Left forelimb (tissue), 1 donor: ENCODE measurements around the gene CCDC192.

Experiments
- DNase-seq: peaks from one replicate; pipeline ENCODE4 v3.0.0-alpha.2; 2018; ENCODE audit warnings: low spot score

CCDC192 gene

DNA sequence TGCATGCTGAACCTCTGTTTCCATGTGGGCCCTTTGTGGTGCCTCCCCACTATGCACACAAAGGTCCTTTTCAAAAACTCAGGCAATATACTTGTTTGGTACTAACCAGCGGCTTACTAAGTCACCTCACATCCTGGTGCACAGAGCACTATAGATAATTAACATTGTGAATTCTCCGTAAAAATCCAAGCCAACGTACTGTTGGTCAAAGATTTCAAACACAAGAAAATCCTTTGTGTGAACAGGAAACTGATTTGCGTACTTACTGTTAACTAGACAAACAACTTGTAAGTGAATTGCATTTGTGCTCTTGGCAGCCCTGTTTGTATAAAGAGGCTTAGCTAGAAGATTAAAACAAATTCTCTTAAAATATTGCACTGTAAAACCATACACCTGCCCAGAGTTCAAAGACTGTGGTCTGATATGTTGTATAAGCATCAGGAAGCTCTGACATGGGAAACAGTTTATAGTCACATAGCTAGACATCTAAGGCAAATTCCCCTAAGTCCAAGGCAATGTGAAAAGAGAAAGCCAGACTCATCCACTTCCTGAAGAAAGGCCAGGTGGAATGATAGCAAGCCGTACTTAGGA lies 255.3 kb downstream of the CCDC192 start:
- DNase-seq, result no peak

DNA sequence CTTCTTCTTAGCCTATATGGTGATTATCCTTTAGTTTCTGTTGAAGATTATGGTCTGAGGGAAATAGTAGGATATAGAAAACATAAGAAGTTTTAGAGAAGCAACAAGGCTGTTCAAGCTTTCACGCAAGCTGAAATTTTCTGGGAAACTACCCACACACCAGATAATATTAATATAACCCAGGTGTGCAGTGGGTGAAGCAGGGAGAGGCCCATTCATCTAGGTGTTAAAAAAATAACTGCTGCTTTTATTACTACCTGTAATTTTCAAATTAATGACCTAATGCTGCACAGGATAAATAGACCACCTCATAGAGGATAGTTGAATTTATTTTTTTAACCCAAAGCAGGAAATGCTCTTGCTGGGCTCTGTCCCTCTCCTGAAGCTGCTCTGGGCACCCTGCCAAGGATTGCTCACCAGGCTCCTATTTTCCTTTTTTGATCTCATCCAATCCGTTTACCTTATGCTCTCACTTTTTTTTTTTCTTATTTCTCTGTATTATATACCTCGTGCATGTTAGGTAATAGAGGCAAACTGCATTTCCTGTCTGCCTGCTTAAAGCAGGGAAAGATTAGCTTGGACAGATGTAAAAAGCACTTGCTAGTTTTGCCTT lies 256.1 kb downstream of the CCDC192 start:
- no peak for DNase-seq

DNA sequence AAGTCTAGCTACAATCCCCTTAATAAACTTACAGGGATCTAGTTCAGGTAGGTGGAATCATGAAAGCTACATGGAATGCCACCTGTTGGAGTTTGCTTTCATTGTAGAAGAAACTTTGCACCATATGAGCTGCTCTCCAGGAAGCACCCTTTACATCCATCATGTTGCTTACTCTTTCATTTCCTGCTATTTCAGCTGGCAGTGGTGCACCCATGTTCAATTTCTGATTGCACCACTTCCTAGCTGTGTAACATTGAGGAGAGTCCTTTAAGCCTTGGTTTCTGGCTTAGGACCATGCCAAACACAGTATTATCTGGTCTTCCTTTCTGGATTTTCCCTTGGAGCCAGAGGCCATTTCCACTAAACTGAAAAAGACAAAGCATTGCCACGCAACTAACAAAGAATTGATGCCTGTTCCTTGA lies 257.1 kb downstream of the CCDC192 start:
- DNase-seq, result no peak

DNA sequence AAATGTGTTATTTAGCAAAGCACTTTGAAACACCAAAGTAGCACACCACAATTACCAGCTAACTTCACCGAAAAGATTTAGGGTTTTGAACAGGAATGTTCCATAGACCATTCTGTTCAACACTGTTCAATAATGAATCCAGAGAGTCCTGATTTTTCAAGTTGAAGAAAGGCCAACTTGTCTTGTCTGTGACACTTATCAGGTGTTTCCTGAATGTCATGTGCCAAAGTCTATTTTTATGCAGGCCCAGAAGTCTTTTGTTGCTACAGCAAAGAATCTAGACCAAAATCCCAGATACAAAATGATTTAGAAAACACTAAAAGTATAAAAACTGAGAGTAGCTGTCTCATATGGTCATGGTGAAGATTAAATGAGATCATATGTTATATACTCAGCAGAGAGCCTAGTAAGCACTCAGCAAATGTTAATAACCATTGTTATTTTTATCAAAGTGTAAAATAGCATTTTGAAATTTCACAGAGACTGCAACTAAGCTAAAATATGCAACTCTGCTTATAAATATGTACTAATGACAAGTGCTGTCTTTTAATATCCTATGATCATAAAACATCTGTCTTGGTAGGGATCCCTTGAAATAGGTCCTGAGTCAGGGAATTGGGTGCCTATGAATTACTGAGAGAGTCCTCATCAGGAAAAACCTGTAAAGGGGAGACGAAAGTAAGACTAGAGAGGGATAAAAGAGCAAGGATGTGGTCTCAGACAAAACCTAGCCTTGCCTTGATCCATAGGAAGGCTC lies 258.0 kb downstream of the CCDC192 start:
- no peak for DNase-seq

DNA sequence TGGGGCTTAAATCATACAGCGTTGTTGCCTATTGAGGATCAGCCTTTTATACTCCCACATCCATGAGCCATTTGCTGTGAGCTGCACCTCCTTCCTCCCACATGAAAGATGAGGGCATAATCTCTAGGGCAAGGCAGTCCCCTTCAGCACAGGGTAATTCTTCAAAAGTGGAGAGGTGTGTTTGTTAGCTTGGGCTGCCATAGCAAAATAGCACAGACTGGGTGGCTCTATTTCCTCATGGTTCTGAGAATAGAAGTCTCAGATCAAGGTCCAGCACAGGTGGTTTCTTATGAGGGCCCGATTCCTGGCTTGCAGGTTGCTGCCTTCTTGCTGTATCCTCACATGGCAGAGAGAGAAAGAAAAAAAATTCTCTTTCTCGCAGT lies 258.6 kb downstream of the CCDC192 start:
- no peak for DNase-seq

DNA sequence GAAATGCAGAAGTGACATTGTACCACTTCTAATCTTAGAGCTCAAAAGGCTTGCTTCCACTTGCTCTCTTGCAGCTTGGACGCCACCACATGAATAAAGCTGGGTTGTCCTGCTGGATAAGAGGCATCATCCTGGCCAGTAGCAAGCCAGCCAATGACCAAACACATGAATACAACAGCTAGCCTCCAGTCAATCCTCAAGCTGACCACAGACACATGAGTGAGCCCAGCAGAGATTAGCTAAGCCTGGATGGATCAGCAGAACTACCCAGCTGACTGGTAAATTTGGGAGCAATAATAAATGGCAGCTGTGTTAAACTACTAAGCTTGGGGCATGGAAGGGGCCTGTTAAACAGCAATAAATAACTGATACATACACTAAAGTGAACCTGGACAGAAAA lies 259.3 kb downstream of the CCDC192 start:
- no peak for DNase-seq

DNA sequence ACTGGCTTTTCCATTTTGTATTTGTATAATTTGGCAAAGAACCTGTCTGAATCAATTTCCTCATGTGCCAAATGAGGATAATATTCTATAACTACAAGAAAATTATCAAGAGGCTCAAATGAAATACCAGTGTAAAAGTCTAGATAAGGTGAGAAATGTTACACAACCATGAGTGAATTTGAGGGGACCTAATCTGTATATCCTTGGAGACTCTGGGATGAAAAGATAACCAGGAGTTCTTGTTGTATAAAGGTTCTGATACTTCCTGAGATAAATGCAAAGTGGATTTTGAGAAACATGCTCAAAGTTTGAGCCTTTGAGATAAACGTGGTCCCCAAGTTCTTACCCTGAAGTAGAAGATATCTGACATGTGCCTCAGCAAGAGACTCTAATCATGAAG lies 260.0 kb downstream of the CCDC192 start:
- no peak for DNase-seq

DNA sequence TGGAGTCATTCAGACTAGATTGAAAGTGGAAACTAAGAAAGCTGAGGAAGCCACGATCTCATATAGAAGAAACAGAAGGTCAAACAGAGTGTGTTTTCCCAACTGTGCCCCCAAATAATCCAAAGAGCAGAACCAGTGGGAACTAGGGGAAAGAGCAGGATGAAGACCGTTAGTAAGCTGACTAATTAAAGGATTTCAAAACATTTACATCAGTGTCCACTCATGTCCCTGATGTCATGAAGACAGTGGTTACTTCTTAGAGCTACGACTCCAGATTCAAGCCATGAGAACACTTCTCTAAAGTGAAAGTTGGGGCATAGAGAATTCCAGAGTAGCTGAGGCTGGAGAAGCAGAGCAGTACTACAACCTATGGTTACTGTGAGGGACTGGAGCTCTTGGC lies 260.7 kb downstream of the CCDC192 start:
- DNase-seq, result no peak

DNA sequence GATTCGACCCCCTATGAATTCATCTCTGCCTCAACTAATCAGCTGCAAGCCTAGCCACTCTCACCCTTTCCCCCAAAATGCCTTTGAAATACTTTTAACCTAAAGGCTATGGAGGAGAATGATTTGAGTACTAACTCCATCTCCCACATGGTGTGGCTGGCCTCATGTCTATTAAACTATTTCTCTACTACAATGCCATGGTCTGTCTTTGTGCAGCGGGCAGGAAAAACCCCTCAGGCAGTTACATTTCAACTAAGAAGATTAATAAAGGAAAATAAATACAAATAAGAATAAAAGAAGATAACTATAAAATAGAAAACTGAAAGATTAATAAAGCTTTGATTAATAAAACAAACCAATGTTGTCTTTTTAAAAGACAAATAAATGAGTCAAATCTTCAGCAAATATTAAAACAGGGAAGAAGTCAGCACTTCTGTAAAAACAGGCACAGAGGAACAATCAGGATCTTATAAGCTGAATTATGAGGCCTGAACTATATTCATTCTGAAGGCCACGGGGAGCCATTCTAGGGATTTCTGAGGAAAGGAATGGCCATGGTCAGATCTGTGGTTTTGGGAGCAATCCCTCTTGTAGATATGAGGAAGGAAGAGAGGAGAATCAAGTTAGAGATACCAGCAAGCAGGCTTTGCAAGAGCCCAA lies 264.3 kb downstream of the CCDC192 start:
- DNase-seq, result no peak

DNA sequence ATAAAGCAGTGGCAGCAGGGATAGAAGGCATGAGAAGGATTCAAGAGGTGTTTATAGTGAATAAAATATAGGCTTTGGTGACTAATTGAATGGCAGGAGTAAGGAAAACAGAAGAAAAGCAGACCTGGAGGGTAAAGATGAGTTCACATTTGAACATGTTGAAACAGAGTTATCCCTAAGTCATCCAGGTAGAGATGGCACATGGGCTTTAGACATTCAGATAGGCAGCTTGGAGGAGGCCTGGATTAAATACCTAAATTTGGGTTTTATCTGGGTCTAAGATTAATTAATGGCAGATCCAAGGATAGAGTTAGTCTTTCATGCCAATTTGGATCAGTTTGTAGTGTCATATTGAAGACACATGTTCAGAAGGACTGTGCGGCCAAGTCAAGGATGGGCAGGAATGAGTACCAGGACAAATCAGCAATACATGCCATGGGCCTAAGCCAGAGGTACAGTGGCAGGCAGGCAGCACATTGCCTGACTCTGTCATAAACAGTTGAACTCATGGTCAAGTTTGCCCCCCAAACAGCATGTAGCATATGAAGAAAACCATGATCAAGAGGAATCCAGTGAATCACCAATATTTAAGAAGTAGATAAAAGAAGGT lies 264.9 kb downstream of the CCDC192 start:
- DNase-seq, result no peak

DNA sequence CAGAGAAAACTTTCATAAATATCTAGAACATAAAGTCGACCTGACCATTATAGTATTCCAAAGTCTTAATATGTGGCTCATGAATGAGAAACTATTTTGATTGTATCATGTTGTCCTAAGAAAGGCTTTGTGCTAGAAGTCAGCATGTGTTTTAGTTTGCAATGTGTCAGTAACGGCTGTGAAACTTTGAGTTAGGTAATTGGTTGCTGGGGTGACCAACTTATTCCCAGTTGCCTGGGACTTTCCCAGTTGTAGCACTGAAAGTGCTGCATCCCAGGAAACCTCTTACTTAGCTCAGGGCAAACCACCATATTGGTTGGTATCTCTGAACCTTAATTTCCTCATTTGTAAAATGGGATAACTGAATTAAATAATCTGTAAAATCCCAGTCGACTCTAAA lies 265.8 kb downstream of the CCDC192 start:
- no peak for DNase-seq

DNA sequence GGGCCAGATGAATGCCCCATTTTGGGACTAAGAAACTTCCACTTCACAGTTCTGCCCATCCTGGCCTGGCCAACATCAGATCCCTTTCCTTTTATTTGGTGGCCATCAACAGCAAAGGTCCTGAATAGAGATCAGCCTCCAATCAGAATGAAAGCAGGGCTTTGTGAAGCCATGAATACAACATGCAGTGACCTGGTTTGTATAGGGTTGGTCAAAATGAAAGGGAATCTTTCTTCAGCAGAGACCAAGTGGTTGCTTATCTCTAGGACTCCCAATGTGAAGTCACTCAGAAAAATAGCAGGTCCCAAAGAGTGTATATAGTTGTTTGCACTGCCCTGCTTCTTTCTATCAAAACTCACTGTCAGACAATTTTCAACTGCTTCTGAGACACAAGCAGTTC lies 266.5 kb downstream of the CCDC192 start:
- no peak for DNase-seq

DNA sequence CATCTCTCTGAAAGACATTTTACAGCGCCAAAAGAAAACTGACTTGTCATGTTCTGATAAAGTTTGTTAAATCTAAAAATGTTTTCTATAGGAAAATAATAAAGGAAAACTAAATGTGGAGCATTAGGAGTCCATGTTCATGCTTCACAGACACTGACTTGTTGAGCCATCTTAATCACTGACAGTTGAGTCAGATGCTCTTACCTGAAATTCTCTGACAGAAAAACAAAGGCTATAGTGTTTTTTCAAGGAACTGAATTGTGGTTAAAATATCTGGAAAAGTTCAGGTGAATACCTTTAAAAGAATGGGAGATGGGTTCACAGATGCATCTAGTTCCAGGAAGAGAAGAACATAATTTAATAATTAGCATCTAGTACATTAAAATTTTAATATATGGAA lies 266.9 kb downstream of the CCDC192 start:
- no peak for DNase-seq

DNA sequence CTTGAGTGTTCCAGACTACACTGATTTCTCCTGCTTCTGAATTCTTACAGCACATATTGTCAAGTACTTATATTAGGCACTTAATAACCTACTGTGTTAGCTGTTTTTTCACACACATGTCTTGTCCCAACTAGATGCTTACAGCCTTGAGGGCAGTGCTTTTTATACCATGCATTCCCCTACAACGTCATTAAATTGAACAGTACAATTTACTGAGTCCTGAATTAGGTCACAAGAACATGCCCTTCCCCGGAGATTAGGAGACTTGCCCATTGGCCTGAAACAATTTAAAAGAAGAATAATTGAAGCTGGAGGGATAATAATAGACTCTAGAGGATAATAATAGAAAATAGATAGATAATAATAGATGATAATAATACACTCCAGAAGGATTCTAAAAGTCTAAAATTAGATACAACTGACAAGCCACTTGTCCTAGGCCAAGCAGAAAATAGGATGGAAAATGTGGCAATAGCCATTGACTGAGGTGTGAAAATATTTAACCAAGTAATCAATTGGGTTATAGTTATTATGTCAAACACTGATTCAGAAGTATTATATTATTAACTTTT lies 267.7 kb downstream of the CCDC192 start:
- DNase-seq, result no peak

DNA sequence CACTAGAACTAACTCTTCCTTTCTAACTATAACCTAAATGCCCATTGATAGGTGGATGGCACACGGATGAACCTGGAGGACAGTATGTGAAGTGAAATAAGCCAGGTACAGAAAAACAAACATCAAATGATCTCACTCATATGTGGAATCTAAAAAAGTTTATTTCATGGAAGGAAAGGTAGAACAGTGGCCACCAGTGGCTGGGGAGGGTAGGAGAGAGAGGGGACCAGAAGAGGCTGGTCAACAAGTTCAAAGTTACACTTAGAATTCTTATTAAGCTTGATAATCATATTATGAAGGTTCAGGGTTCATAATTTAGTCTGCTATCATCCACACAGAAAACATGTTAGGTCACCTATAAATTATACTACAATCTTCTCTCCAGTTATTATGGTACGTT lies 272.8 kb downstream of the CCDC192 start:
- no peak for DNase-seq

DNA sequence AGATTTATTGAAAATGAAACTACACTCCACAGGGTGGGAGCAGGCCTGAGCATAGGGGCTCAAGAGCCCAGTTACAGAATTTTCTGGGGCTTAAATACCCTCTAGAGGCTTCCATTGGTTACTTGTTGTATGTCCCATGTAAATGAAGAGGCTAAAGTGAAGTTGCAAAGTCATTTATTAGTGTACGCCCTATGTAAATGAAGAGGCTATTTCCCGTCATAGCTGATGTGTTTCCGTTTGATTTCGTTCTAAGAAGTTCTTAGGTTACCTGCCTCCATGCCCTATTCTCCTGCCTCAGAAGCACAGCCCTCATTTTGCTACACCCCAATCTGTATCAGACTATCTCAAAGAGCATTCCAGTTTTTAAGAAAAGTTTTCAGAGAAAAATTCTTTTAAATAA lies 273.3 kb downstream of the CCDC192 start:
- DNase-seq, result no peak

DNA sequence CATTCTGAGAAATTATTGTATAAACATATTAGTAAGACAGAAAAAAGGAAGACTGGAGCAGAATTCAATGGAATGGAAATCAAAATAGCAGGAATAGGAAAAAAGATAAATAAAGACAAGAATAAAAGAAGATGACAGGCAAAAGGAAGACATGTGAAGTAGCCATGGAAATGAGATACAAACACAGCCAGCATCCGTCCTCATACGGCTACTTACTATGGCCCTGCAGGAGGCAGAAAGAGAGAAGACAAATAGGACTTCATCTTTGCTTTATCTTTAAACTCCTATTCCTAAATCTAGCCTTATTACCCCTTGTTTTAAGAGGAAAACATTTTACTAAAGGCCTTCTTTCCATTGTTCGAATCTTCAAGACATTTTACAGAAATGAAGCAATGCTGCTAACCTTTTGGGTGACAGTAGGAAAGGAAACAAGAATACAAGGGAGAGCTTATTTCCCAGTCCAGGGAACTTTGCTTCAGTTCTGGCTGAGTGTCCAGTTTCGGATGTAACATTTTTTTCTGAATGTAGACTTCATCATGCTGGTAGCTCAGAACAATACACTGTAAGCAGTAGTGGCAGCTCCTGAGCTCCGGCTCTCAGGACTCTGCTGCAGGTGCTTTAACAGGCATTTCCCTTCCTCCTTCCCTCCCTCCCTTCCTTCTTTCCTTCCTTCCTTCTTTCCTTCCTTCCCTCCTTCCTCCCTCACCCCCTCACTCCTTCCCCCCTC lies 274.0 kb downstream of the CCDC192 start:
- no peak for DNase-seq

DNA sequence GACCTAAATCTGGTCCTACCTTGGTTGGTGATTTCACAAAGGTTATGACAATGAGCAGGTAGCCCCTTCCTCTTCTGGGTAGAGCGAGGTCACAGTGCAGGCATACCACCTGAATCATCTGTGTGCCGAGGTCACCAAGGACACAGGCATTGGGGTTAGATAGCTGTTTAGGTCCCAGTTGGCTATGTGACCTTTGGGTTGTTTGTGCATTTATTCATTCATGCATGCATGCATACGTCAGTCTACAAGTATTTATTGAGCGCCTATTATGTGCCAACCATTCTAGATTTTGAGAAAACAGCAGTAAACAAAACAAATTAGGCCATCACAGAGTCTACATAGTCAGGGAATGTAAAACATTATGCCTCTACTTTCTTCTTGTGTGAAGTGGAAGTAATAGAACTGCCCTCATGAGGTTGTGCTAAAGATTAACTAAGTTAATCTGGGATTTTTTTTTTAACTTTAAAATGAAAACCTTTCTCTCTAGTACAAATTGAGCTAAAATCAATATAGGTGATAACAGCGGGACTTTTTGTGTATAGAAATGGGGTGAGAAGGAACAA lies 275.6 kb downstream of the CCDC192 start:
- no peak for DNase-seq

DNA sequence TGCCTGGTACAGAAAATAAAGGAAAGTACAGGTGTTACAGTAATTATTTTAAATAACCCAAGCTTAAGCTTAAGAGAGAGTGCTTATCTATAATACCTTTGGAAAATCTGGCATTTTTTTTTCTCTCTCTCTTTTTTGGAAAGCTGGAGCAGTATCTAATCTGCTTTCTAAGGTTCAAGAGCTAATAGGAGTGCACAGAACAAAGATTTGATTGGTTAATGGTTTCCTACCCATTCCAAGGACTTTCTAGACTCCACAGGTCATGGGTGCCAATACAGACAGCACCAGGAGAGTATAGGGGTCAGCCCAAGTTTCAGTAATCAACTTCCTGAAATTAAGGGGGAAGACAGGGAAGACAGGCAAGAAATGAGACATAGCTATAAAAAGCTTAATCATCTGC lies 276.3 kb downstream of the CCDC192 start:
- no peak for DNase-seq

DNA sequence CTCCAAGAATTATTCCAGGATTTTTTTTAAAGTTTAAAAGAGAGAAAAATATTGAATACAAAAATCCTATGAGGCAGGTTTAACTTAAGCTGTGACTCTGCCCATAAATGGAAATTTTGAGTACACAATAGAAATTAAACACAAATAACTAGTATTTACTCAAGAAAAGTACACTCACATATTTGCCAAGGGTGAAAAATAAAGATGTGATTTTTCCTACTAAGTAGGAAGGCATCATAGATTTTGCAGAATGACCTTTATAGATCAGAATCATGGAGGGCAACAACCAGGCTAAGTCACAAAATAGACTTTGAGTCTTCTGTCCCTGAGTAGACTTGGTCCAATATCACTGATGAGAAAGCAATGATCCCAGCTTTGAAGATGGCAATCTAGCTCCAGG lies 277.7 kb downstream of the CCDC192 start:
- no peak for DNase-seq

DNA sequence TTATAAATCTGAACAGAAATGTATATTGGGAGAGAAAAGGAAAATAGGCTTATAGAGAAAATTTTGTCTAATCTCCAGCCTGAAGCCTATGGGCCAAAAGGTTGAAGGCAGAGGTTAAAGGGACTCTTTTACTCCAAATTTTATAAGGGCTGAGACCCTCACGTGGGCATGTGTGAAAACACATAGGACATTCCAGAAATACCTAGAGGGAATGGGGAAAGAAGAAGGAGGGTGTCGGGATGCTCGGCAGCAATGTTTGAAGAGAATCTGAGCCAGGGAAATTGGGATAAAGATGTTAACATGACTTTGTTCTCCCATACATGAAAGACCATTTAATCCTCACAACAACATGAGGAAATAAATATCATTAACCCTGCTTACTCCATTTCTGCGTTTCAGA lies 278.3 kb downstream of the CCDC192 start:
- DNase-seq, result no peak
